NCI-H2196 (cell line): ENCODE measurements around the gene PNCK.
A peak's percentile ranks its signal among the peaks of the same experiment; 100 is the strongest.
"Not testable (repeated sequence)": the region's sequence is repeated elsewhere in the genome, so short reads cannot be mapped to it uniquely, and the experiment has no call there.

Experiments used
- DNase-seq: peaks from one replicate; lab custom pipeline; 2025; ENCODE audit not compliant: unreplicated experiment; lab: John Stamatoyannopoulos, UW

PNCK gene

GRCh38 chrX:153699210-153699783 lies 25.7 kb upstream of the PNCK start:
- not testable (repeated sequence) for DNase-seq

GRCh38 chrX:153697924-153698865 lies 24.6 kb upstream of the PNCK start:
- DNase-seq = no peak

- not testable (repeated sequence) for DNase-seq
Measured at GRCh38 chrX:153696986-153697722, 23.5 kb upstream of the PNCK start.

DNA sequence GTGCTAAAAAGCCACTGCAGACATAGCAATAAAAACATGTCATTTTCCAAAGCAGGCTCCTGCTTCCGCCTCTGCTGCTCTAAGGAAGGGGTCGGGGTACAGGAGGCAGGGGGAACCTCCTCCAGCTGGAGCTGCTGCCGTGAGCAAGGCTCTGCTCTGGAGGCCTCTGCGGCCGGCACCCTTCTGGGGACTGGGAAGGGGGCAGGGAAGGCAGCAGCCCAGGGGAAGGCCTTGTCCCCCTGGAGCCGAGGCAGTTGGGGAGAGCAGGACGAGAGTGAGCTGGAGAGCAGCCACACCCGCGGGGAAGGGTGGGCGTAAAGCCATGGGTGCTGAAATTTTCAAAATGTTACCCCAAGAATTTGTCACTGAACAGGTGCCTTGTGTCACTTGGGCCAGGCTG lies 22.9 kb upstream of the PNCK start:
- DNase-seq = not testable (repeated sequence)

GRCh38 chrX:153696100-153696499 lies 22.5 kb upstream of the PNCK start:
- no peak for DNase-seq

GRCh38 chrX:153694687-153695270 lies 21.2 kb upstream of the PNCK start:
- DNase-seq = no peak

- not testable (repeated sequence) for DNase-seq
Measured at GRCh38 chrX:153694256-153694655, 20.6 kb upstream of the PNCK start.

DNA sequence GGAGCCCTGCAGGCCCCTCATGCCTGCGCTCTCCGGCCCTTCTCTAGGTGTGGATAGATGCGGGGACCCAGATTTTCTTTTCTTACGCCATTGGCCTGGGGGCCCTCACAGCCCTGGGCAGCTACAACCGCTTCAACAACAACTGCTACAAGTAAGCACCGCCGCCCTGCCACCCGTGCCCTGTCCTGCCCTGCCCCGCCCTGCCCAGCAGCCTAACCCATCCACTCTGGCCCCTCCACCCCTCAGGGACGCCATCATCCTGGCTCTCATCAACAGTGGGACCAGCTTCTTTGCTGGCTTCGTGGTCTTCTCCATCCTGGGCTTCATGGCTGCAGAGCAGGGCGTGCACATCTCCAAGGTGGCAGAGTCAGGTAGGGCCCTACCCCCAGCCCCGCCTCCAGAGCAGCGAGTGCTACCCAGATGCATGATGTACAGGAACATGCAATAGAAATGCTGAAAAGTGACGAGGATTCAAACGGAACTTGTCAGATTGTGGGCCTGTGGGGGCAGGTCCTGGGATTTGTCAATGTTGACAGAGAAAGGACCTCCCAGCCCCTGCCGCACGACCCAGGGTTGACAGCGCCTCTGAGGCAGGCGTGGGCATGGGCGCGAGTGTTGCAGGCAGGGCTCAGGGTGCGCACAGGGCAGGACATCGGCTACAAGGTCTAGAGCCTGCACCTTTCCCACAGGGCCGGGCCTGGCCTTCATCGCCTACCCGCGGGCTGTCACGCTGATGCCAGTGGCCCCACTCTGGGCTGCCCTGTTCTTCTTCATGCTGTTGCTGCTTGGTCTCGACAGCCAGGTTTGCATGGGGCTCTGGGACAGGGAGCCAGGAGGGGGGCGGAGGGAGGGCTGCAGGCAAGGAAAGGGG lies 19.8 kb upstream of the PNCK start:
- no peak for DNase-seq

DNA sequence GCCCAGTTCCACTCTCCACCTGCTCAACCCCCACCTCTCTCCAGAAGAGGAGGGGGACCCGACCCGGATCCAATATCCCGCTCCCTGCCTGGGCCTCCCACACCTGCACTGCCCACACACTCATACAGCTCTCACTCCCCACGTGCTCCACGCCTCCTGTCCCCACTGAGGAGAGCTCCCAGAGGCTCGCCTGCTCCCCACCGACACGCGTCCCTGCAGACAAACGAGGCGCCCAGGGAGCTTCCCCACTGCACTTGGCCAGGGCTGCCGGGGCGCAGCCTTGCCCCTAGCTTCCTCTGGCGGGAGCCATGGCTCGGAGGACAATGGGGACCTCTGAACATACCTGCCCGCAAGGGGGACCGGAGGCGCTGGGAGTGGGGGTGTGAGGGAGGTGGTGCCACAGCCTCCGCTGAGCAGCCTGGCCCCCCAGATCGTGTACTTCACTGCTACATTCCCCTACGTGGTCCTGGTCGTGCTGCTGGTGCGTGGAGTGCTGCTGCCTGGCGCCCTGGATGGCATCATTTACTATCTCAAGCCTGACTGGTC lies 19.1 kb upstream of the PNCK start:
- DNase-seq = no peak

DNA sequence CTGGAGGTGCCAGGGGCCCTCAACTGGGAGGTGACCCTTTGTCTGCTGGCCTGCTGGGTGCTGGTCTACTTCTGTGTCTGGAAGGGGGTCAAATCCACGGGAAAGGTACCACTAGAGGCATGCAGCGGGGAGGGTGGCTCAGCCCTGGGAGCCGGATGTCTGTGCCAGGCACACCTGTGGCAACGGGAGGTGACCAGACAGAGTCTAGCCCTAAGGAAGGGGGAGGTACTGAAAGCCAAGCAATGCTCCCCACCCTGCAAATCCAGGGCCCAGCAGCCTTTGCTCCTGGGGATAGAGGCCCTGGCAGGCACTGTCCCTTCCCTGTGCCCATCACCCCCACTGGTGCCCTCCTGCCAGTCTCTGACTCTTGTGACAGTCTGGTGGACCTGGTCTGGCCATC lies 18.4 kb upstream of the PNCK start:
- DNase-seq = no peak

GRCh38 chrX:153691032-153691827 lies 17.6 kb upstream of the PNCK start:
- not testable (repeated sequence) for DNase-seq

GRCh38 chrX:153690466-153690865 lies 16.9 kb upstream of the PNCK start:
- DNase-seq = no peak

GRCh38 chrX:153689654-153690465 lies 16.2 kb upstream of the PNCK start:
- no peak for DNase-seq

DNA sequence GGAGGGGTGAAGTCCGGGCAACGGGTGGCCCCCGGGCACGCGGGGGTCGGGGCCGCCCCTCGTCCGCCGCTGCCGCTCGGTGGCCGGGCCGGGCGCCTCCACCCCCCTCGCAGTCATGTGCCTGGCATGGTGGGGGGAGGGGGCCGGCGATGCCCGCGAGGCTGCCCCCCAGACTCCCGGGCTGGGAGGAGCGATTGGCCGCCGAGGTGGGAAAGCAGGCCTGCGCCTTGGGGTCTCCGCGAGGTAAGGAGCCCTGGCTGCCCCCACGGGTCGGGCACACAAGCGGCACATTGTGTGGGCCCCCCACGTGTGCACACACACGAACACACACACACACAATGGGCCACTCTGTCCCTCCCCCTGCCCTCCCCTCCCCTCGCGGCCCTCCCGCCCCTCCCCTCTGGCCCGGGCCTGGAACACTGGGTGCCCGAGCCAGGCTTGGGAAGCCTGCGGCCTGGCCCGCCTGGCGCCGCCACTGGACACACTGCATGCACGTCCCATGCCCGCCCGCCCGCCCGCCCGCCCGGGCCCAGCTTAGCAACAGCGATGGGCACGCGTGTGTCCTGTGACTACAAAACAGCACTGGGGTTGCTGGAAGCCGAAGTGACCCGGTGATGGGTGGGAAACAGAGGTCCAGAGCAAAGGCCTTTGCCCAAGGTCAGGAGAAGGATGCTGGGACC lies 15.4 kb upstream of the PNCK start:
- no peak for DNase-seq

GRCh38 chrX:153688506-153688905 lies 14.9 kb upstream of the PNCK start:
- DNase-seq = no peak

DNA sequence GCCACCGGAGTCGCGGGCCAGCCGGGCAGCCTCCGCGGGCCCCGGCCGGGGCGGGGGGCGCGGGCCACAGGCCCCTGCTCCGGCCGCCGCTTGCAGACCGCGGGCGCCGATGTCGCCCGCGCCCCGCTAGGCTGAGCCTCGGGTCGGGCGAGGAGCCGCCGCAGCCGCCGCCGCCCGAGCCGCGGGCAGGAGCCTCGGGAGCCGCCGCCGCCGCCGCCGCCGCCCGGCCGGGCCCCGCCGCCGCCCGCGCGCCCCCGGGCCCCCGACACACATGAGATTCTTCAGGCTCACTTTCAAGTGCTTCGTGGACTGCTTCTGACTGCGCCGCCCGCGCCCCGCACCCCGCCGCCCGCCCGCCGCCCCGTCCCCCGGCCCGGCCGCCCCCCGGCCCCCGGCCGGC lies 14.5 kb upstream of the PNCK start:
- no peak for DNase-seq

DNA sequence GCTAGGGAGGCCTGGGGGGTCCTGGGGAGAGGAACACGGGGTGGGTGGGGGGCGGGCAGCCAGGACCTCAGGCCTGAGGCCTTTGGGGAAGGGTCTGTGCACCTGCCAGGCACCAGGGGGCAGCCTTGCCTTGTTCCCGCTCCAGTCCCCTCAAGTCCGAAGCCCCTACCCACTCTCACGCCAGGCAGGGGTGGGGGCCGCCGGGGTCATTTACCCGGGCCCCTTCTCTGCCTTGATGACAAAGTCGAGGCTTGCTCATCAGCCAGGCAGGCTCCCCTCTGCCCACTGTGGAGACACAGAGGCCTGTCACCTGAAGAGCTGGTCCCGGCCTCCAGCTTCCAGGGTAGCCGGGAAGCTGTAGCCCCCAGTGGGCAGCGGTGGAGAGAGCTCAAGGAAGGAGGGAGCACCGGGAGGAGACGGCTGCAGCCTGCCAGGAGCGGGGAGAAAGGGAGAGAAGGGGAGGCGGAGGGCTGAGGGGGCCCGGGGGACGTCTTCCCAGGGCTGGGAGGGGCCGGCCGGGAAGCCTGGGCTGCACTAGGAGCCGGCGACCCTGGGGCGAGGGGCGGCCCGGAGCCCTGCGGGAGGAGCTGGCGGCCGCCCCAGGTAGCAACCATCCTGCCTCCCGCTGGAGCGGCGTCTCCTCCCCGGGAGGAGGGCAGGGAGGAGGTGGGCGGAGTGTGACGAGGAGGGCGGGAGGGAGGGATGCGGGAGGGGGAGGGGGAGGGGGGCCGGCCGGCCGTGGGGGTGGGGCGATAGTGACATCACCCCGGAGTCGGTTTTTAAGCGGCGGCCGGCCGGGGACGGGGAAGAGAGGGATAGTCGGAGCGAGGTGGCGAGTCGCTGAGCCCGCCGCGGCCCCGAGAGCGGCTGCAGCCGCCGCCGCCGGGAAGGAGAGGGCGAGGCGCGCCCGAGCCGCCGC lies 13.8 kb upstream of the PNCK start, which contains the start of gene SLC6A8:
SLC6A8 (plus strand) TSS at position 806 of the 919 bp plus-strand sequence. CDS start 649 bp downstream, outside the sequence.
- peak; percentile 49 for DNase-seq
